Smooth muscle cell (in vitro differentiated cells): ENCODE results near the gene RNF34. TPM values are rescaled to one million over a fixed set of nuclear protein-coding genes. Genes with fewer than 3 reads are reported as not detected.
"Not testable (repeated sequence)": the region's sequence is repeated elsewhere in the genome, so short reads cannot be mapped to it uniquely, and the experiment has no call there.

Experiments used
- DNase-seq: peaks from one replicate; lab custom pipeline; 2025; ENCODE audit not compliant: unreplicated experiment; lab: John Stamatoyannopoulos, UW
- H2AFZ ChIP-seq: fragments of 200-600 bp; sonication (generic); 2 replicates; pipeline ENCODE4 v1.6.0; 2016; ENCODE audit warnings: antibody characterized with exemption, low read depth, mild to moderate bottlenecking
- H3F3A ChIP-seq: fragments of 200-600 bp; sonication (generic); 2 replicates; pipeline ENCODE4 v1.6.0; 2017; ENCODE audit warnings: antibody characterized with exemption, low read depth
- H3K27ac ChIP-seq: fragments of 200-600 bp; sonication (generic); 2 replicates; pipeline ENCODE4 v1.5.1; 2016; ENCODE audit warnings: low read depth, mild to moderate bottlenecking
- H3K27me3 ChIP-seq: fragments of 200-600 bp; sonication (generic); 2 replicates; pipeline ENCODE4 v1.6.1; 2016; ENCODE audit warnings: low read depth, mild to moderate bottlenecking
- H3K36me3 ChIP-seq: fragments of 200-600 bp; sonication (generic); 2 replicates; pipeline ENCODE4 v1.5.1; 2016; ENCODE audit warnings: low read depth
- H3K4me1 ChIP-seq: fragments of 200-600 bp; sonication (generic); 2 replicates; pipeline ENCODE4 v1.5.1; 2016; ENCODE audit warnings: low read depth
- H3K4me2 ChIP-seq: fragments of 200-600 bp; sonication (generic); 2 replicates; pipeline ENCODE4 v1.6.0; 2016; ENCODE audit warnings: mild to moderate bottlenecking
- H3K4me3 ChIP-seq: fragments of 200-600 bp; sonication (generic); 2 replicates; pipeline ENCODE4 v1.5.1; 2016; ENCODE audit warnings: mild to moderate bottlenecking
- H3K79me2 ChIP-seq: fragments of 200-600 bp; sonication (generic); 2 replicates; pipeline ENCODE4 v1.6.0; 2016; ENCODE audit warnings: low read depth, mild to moderate bottlenecking
- H3K9ac ChIP-seq: fragments of 200-600 bp; sonication (generic); 2 replicates; pipeline ENCODE4 v1.6.0; 2016; ENCODE audit warnings: low read depth
- H3K9me3 ChIP-seq: fragments of 200-600 bp; sonication (generic); replicated peaks from 2 replicates; pipeline ENCODE4 v1.5.1; 2016; ENCODE audit warnings: low read depth
- H4K20me1 ChIP-seq: fragments of 200-600 bp; sonication (generic); 2 replicates; pipeline ENCODE4 v1.6.0; 2016; ENCODE audit warnings: low read depth
- WGBS: methylation state at CpG from one replicate; pipeline ENCODE4 v1.1.7; 2016; ENCODE audit warnings: low lambda C conversion rate; 5-methylcytosine and 5-hydroxymethylcytosine counted together
- polyA plus RNA-seq: library from polyadenylated mRNA; unstranded; fragments of >200 nt; fragmentation: Nextera tagmentation; extraction: Ambion mirVana; gene quantifications from 2 replicates; pipeline ENCODE4 v1.2.1, GENCODE V29; 2016
- total RNA-seq: library from RNA; depleted of rRNA; stranded (reverse); fragments of >200 nt; gene quantifications from 2 replicates; pipeline ENCODE4 v1.2.3, GENCODE V29; 2014
- TF ChIP-seq, protein P1 (sequence below): fragments of 200-600 bp; sonication (generic); IDR thresholded peaks from 2 replicates; pipeline ENCODE4 v1.5.1; 2017; ENCODE audit warnings: borderline replicate concordance, mild to moderate bottlenecking, antibody characterized with exemption; ENCODE audit not compliant: insufficient read depth, poor library complexity, severe bottlenecking

RNF34 gene
- total and polyA plus RNA-seq, 2 experiments from 2014 or later: 19.4 to 24.0 TPM

DNA sequence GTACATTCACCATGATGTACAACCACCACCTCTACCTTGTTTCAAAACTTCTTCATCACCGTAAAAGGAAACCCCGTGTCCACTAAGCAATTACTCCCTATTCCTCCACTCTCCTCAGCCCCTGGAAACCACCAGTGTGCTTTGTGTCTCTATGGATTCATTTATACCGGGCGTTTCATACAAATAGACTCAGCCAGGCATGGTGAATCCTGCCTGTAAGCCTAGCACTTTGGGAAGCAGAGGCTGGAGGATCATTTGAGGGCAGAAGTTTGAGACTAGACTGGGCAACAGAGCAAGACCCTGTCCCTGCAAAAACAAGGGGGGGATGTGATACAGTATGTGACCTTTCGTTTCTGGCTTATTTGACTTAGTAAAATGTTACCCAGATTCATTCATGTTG, 21.2 kb upstream of the RNF34 start:
- Histone ChIP-seq H3K4me3 (no peak overlapping the region), H2AFZ (no peak overlapping the region), H3F3A (no peaks in the 10 kb centered on the region), H3K9ac (no peak overlapping the region), H3K9me3 (no peaks in the 10 kb centered on the region), H3K27ac (no peak overlapping the region), H4K20me1 (no peaks in the 10 kb centered on the region), H3K36me3 (no peaks in the 10 kb centered on the region), H3K79me2 (no peaks in the 10 kb centered on the region), H3K4me1 (no peaks in the 10 kb centered on the region), H3K4me2 (no peak overlapping the region), H3K27me3 (no peaks in the 10 kb centered on the region)
- TF ChIP-seq, protein P1, sequence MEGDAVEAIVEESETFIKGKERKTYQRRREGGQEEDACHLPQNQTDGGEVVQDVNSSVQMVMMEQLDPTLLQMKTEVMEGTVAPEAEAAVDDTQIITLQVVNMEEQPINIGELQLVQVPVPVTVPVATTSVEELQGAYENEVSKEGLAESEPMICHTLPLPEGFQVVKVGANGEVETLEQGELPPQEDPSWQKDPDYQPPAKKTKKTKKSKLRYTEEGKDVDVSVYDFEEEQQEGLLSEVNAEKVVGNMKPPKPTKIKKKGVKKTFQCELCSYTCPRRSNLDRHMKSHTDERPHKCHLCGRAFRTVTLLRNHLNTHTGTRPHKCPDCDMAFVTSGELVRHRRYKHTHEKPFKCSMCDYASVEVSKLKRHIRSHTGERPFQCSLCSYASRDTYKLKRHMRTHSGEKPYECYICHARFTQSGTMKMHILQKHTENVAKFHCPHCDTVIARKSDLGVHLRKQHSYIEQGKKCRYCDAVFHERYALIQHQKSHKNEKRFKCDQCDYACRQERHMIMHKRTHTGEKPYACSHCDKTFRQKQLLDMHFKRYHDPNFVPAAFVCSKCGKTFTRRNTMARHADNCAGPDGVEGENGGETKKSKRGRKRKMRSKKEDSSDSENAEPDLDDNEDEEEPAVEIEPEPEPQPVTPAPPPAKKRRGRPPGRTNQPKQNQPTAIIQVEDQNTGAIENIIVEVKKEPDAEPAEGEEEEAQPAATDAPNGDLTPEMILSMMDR: no peak
- no peak for DNase-seq
- WGBS: 89% methylated on average over 5 of the region's 5 CpGs

DNA sequence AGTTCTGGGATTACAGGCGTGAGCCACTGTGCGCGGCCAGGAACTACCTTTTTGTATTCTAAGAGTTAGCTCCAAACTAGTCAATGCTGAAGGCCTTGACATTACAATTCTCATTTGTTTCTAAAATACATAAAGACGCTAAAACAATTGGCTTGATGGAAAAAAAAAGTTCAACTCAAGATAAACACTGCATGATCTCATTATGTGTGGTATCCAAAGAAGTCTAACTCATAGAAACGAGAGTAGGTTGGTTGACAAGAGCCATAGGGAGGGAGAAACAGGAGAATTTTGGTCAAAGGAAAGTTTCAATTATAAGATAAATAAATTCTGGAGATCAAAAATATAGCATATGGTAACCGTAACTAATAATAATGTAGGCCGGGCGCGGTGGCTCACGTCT, 20.0 kb upstream of the RNF34 start:
- 94% methylated on average over 10 of the region's 10 CpGs for WGBS
- DNase-seq: no peak
- H3K4me1 ChIP-seq: no peaks in the 10 kb centered on the region

DNA sequence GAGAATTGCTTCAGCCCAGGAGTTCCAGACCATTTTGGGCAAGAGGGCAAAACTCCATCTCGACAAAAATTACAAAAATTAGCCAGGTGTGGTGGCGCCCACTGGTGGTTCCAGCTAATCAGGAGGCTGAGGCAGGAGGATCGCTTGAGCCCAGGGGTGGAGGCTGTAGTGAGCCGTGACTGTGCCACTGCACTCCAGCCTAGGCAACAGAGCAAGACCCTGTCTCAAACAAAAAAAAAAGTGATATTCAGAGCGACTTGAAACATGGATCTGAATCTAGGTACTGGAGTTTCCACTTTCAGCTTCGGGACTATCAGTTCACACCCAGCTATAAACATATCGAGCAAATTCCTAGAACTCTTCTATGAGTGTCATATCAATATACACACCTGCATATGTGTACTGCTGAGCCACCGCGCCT, 16.3 kb upstream of the RNF34 start:
- Histone ChIP-seq H3K4me2 (no peak overlapping the region), H3K9ac (no peak overlapping the region), H3K4me3 (no peak overlapping the region), H3K27me3 (no peaks in the 10 kb centered on the region), H3K36me3 (no peaks in the 10 kb centered on the region), H3K4me1 (no peaks in the 10 kb centered on the region), H3K79me2 (no peaks in the 10 kb centered on the region), H2AFZ (no peak overlapping the region), H4K20me1 (no peaks in the 10 kb centered on the region), H3K9me3 (no peaks in the 10 kb centered on the region), H3F3A (no peaks in the 10 kb centered on the region), H3K27ac (no peak overlapping the region)
- TF ChIP-seq, protein P1: no peak
- 90% methylated on average over 9 of the region's 9 CpGs for WGBS
- DNase-seq: no peak

More for the DNA sequence above, 20.0 kb upstream of the RNF34 start:
- H3K9me3 ChIP-seq: no peaks in the 10 kb centered on the region
- H3F3A ChIP-seq: no peaks in the 10 kb centered on the region
- no peaks in the 10 kb centered on the region for H3K27me3 ChIP-seq
- no peak overlapping the region for H3K4me3 ChIP-seq
- no peak overlapping the region for H2AFZ ChIP-seq
- TF ChIP-seq, protein P1: no peak
- no peaks in the 10 kb centered on the region for H3K36me3 ChIP-seq
- no peaks in the 10 kb centered on the region for H4K20me1 ChIP-seq
- H3K27ac ChIP-seq: no peak overlapping the region
- H3K9ac ChIP-seq: no peak overlapping the region
- no peaks in the 10 kb centered on the region for H3K79me2 ChIP-seq
- no peak overlapping the region for H3K4me2 ChIP-seq

DNA sequence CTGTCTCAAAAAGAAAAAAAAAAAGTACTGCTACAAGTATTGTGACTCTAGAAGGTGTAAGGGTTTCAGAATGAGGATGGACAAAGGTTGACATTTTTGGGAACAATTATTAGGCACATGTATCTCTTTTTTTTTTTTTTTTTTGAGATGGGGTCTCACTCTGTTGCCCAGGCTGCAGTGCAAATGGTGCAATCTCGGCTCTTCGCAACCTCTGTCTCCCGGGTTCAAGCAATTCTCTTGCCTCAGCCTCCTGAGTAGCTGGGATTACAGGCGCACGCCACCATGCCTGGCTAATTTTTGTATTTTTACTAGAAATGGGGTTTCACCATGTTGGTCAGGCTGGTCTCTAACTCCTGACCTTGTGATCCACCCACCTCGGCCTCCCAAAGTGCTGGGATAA, 15.0 kb upstream of the RNF34 start:
- H3K9ac ChIP-seq, H3K79me2 ChIP-seq, H4K20me1 ChIP-seq, DNase-seq, H3K36me3 ChIP-seq, H3K27ac ChIP-seq, H3F3A ChIP-seq, H3K27me3 ChIP-seq, H3K4me2 ChIP-seq, H3K9me3 ChIP-seq, H3K4me3 ChIP-seq, H2AFZ ChIP-seq, H3K4me1 ChIP-seq: not testable (repeated sequence)
- 81% methylated on average over 6 of the region's 6 CpGs for WGBS
